CD4-positive, alpha-beta T cell treated with Interleukin-10 for 1 hour (primary cell): ENCODE measurements around the gene CEP112.

ENCODE experiments used
- DNase-seq: peaks from one replicate; pipeline ENCODE4 v3.0.0-alpha.2; 2020

The CEP112 gene

DNA sequence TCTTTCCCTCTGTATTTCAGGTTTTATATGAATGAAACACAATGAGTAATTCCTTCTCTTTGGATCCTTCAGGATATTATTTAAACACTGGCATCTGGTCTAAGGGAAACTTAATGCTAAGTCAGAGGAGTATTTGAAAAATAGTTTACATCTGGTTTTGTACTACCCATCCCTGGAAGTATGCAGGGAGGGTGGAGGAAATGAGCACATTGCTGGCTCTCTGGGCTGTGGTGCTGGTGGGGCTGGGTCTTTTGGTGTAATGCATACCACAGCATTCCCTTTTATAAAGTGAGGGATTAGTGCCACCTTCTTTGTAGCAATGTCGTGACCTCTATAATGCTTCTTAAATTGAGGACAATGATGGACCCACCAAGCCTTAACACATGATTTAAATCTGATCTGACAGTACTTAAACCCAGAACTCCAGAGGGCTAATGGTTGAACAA is 525.0 kb downstream of the CEP112 start:
- DNase-seq: no peak

DNA sequence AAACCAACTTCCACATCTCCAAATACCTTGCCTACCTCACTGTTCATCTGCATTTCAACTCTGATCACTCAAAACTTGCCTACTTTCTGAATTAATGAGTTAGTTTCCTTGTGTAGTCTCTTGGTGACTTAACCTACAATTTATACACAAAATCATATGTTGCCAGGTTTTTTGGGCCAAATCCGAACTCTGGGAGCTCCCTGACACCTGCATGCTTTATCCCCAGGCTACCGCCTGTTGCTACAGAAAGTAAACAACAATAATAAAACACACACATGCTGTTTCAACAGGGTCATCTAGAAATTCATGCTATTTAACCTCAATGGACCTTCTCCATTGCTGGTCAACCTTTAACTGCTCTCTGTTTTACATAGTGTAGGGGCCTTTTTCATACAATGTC is 526.0 kb downstream of the CEP112 start:
- no peak for DNase-seq

DNA sequence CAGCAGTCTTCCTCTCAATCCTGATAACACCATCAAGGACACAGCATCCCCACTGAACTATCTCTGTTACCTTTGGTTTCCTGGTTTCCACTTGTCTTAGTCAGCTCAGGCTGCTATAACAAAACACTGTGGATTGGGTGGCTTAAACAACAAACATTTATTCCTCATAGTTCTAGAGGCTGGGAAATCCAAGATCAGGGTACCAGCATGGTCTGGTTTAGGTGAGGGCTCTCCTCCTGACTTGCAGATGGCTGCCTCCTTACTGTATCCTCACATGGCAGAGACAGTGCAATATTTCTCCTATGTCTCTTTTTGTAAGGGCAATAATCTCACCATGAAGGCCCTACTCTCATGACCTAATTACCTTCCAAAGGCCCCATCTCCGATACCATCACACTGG is 527.2 kb downstream of the CEP112 start:
- DNase-seq: no peak

DNA sequence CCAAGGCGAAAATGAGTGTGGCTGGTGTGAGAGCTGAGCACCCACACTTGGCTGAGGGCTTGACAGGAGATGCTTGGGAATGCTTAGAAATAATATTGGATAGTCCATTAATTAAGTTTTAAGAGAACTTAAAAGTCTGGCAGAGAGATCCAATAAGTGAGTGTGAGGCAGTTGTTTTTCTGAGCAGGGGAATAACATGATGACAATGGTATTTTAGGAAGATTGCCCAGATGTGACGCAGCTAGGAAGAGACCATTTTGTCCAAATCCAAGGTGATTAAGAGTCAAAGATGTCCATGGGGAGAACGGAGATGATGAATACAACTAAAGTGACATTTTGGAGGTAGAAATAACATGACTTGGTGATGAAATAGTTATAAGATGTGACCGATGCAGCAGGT is 527.7 kb downstream of the CEP112 start:
- no peak for DNase-seq

DNA sequence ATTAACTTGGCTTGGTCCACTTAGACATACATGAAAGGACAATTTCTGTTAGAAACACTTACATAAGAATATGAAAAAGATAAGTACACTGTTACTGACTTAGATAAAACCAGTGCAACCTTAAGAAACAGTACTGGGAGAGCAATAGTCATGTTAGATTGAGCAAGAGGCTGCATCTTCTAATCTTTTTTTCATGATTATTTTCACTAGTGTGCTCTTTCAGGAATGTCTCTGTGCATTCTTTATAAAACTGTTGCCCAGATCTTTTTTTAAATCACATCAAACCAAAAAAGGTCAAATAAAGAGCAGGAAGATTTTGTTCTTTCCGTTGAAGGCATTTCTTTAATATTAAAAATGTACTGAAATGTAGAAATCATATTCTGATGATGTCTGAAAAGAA is 529.7 kb downstream of the CEP112 start:
- DNase-seq: no peak

DNA sequence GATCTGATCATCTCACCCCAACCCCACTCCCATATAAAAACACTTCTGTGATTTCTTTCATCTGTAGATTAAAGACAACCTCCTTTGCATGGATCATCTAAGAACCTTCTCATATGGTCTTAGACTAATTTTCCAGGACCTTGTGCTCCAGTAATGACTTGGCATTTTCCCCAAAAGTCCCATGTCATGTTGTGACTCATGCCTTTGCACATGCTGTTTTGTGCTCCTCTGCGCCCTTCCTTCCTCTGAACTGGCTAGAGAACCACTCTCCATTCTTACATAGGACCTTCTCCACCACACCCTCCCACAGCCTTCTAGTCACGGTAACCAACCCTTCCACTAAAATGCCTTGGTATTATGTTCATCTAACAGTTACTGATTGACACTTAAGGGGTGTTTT is 531.0 kb downstream of the CEP112 start:
- no peak for DNase-seq

DNA sequence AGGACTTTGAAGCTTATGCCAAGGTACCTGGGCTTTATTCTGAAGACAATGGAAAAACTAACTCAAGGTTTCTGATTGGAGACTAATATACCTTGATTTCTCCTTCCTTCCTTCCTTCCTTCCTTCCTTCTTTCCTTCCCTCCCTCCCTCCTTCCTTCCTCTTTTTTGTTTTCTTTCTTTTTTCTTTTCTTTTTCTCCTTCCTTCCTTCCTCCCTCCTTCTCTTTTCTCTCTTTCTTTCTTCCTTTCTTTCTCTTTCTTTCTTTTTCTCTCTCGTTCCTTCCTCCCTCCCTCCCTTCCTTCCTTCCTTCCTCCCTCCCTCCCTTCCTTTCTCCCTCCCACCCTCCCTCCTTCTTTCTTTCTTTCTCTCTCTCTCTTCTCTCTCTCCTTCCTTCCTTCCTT is 531.9 kb downstream of the CEP112 start:
- no peak for DNase-seq

DNA sequence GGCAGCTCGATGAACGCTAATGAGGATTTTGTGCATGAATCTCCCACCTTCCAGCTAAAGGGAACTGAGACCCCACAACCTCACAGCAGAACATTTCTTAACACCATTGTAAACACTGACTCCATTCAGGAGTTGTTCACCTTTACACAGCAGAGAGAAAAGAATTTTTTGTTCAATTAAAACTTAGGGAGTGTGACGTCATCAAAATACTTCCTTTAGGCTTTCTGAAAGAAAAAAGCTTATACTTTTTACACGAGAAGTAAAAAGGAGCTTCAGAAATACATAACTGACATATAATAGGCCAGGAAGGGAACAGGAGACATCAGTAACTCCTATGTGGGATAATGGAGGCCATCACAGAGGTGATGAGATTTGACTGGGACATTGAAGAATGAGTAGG is 532.4 kb downstream of the CEP112 start:
- no peak for DNase-seq

DNA sequence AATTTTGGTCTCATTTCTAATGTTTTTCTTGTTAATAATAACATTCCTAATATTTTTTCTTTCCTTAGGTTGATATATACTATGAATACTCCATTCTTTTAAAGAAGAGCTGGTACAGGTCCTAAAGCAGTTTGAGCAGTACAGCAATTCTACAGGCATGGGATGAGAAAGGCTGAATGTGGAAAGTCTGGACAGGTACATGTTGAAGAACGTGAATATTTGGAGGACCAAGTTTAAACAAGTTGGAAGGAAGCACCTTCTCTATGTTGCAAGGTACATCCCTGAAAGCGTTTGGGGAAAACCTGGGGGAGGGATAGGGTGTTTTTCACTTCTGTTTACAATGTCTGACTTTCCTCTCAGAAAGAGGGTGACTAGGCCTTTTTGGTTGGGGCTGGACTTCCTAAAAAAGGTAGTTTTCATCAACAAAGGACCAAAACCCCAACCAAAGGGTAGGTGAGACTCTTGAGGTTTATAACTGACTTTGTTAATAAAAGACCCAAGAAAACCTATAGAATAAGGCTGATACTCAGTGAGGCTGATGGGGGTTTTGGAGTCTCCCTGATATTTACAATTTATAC is 534.6 kb downstream of the CEP112 start:
- no peak for DNase-seq

DNA sequence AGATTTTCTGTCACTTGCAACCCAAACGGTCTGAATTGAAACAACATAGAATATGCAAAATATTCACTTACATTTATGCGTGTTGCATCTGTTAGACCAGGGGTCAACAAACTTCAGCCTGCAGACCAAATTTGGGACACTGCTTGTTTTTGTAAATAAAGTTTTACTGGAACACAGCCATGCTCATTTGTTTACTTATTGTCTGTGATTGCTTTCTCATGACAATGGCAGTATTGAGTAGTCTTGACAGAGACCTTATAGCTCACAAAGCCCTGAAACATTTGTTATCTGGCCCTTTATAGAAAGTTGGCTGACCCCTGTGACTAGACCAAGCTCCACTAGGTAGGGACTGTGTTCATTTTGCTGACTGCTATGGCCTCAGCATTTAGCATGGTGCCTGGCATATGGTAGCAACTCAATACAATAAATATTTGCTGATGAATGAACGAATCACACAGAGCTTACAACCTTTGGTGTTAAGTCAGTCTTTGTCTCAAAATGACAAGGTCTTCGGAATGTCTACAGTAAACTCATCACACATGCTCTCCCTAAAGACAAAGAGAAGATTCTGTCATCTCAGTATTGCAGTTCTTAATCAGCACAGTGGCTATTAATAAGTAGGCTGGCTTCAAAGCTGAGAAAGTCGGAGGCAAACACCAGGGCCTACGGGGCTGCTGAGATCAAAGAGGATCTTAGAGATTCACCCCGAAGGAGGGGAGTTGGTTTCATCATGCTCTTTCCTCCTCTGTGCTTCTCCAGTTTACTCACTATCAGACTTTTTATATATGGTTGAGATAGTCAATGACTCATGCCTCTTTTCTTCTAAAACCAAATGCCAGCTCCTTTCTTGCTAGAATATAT is 535.3 kb downstream of the CEP112 start:
- no peak for DNase-seq

DNA sequence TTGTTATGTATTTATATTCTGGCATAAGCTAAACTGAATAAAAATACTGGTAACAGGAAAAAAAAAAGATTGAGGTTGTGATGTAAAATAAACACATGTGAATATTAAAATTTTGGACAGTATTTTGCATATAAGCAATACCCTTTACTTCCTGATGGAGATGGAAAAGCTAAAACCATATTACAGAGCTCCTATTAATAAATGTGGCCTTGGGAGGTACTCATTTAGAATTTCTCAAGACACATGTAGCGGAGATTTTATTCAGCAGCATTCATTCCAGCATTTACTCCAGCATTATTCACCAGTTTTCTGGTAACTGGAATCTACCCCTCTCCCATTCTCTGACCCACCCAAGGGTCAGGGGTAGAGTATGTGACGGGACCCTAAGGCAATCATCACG is 536.2 kb downstream of the CEP112 start:
- DNase-seq: no peak

DNA sequence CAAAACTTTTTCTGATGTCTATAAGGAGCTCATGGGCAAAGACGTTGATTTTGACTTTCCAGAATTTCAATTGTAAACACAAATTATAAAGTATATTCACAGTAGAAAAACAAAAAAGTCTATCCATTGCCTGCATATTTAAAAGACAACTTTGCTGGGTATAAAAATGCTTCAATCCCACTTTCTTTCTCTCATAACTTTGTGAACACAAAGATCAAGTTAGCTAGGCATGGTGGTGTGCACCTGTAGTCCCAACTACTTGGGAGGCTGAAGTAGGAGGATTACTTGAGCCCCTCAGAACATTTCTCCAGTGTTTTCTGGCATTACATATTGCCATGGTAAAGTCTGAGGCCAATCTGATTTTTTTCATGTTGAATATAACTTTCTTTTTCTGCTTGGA is 547.4 kb downstream of the CEP112 start:
- no peak for DNase-seq

DNA sequence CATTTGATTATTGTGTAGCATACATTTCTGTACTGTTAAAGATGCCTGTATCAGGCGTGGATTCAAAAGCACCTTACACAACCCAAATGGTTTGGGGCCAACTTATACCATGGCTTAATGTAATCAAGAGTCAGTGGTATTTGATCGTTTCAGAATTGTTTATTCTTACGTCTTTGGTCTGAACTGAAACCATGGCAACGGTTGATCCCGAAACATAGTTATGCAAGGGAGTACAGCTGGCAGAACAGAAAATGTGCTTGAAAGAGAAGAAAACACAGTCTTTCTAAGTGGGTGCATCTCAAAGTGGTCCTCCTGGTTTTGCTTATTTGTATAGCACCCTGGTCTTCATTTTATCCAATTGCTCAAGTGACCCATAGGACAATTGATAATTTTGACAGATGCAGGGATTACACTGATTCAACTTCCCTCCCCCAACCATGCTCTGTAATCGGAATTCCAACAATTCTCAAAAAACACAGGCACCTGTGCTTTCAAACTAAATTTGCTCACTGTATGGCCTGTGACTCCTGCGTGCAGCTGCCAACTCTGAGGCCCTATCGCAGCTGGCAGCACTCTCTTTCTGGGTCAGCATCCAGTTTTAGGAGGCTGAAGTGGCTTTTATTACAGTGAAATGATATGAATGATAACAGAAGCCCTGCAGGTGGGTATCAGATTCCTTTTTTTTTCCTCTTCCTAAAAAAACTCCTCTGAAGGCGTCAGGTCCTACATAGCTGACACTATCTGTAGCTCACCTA is 553.5 kb downstream of the CEP112 start:
- DNase-seq: no peak

DNA sequence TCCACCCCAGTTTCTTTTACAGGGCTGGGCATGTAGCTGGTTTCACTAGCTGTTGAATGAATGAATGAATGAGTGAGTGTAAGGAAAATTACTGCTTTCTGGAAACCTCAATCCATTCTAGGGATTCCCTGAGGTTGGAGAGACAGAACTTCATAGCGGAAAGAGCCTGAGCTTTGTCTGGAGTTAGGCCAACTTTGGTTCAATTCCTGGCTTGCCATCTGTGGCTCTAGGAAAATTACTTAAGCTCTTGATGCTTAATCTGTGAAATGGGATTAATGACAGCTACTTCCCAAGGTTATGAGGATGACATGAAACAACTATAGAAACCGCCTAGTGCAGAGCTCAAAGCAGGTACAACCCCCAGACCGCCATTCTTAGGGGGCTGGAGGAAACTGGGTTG is 554.1 kb downstream of the CEP112 start:
- DNase-seq: no peak

DNA sequence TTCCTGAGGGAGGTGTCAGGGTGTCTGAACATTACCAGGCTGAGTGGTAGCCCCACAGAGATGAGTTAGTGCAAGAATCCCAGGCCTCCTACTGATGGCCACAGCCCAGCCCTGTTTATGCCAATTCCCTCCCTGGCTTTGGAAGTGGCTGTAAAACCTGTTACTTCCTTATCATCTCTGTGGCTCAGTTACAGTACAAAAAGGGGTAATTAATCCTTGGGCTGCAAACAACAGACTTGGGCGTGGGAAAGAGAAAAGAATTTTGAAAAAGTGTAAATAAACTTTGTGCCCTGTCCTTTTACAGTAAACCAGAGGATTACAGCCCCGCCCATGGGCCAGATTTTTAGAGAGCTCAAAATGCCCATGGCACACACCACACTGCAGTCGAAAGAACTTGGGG is 557.4 kb downstream of the CEP112 start:
- DNase-seq: no peak

DNA sequence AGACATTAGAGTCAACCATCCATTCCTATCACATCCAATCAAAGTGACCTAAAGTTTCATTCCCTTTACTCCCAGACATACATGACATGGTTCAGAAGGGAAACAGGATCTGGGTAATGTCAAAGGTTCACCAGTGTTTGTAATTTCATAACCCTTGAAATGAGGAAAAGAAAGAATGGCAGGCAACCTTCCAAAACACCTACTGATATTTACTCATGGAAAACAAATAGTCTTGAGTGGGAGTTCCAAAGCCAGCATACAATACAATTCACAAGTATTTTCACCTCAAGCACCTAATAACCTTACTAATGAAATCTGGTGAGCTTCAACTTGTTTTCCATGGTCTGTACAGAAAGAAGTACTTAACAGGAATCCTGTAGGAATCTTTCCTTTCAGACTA is 557.9 kb downstream of the CEP112 start:
- DNase-seq: no peak

DNA sequence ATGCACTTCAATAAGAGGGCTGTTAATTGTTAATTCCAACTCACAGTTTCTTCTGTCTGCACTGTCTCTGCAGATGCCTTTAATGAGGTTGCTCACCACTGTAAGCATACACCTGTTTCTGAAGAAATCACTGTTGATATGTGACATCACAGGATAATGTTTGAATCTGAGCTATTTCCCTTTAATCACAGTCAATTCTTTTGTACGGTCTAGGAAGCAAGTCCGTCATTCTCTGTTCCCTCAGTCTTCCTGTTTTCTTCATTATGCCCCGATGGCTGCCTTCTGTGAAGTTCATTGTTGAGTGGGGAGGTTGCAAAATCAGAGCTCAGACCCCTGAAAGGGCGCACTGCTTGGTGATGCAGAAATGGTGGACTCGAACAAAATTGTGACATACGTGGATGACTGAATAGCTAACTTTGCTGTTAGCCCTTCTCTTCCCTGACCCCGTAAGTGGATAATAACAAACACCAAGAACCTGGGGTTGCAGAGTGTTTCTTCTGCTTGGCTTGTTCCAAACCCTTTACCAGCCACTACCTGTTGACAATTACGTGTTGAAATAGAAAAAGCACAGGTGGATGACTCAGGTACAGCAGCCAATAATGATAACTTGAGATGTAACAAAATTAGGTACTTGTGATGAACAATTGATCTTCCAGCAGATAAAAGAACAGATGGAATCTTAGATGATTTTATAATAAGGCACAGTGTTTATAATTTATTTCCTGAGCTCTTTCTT is 558.6 kb downstream of the CEP112 start:
- no peak for DNase-seq

DNA sequence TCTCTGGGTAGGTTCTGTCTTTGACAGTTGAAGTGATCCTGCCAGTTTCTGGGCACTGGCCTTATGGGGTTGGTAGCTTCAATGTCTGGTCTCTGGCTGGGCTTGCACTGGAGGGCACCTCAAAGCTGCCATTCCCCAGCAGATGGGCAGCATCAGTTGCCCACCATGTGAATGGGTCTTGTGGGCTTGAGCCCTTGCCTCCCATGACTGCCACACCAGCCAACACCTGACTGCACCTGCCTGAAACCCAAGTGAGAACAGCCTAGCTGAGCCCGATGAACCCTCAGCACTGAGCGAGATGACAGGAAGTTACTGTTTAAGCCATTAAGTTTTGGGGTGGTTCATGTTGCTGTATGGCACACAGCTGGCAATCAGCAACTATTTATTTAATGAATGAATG is 561.4 kb downstream of the CEP112 start:
- no peak for DNase-seq

DNA sequence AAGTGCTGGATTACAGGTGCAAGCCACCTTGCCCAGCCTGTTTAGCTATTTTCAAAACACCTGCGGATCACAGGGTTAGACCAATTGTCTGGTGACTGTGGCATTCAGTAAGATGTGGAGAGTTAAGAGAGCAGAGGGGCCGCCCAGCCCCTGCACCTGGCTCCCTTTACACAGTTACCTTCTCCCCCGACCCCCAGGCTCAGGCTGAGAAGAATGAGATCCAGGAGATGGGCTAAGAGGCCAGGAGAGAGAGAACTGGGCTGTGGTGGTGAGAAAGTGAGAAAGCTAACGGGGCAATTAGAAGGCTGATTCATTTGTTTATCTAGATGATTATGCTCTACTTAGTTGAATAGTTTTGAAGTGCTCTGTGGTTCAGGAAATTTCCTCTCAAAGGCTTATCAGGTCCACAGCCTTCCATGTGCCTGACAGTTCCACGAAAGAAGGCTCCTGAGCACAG is 562.7 kb downstream of the CEP112 start:
- no peak for DNase-seq

DNA sequence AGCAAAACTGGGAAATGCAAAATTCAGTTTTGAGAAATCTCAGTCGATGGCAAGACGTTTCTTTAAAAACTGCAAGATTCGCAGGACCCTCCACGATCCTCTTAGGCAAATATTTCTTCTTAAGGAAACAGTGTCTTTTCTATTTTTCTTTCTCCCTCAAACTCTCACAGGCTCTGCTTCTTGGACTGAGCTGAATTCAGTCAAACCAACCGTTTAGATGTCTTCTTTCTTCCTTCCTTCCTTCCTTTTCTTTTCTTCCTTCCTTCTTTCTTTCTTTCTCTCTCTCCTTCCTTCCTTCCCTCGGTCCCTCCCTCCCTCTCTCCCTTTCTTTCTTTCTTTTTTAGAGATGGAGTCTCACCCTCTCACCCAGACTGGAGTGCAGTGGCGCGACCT is 563.3 kb downstream of the CEP112 start:
- no peak for DNase-seq

DNA sequence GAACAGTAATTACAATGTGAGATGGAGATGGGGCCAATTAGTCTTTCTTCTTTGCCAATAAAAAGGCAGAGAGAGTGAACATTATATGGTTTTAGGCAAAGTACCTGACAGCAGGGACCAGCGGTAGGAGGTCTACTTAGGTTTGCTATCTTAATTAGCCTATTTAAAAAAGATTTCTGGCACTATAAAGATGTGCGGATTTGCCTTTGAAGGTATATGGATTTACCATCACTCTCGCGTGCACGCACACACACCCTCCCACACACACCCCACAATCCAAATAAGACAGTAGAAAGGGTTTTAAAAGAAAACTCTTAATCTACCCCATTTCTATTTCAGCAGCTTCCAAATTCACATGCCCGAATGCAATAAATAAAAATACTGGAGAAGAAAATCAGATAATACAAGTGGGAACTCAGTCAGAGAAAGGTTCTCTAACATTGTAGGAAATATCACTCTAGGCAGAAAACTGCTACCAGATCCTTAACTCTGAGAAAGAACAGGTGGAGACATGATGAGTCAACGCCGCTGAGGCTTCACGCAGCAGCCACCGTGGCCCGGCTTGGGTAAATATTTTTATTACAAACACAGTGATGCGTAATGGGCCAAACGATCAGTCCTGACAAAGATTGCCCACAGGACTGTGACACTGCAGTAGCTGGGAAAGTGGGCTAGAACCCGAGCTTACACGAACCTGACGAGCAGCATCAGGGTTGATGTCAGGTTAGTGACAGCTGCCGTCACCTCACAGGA is 563.9 kb downstream of the CEP112 start:
- no peak for DNase-seq

DNA sequence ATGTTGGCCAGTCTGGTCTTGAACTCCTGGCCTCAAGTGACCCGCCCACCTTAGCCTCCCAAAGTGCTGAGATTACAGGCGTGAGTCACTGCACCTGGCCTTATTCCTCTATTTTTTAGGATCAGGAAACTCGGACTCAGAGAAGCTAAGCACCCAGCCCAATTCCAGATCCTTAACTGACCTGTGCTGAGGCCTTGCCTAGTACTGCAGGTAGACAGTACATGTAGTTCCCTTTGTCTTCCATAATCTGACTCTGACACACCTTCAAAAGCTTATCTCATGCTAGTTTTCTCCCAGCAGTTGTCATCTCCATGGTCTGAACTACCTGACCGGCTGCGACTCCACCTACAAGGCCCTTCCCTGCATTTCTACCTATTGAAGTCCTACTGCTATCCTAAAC is 564.8 kb downstream of the CEP112 start:
- no peak for DNase-seq

DNA sequence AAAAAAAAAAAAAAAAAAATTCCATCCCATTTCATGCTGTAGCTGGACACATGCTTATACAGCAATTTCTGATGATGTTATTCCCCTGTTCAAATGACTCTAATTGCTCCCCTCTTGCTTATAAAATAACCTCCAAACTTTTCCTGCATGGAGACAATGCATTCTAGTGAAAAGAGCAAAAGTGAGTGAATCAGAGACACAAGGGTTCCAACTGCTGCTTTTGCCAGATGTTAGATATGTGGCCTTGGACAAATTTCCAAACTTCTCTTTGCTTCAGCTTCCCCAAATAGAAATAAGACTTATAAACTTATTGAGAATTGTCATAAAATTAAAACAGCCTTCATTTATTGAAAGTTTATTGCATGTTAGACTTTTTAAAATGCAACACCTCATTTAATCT is 565.5 kb downstream of the CEP112 start:
- no peak for DNase-seq
